CD4-positive, alpha-beta T cell treated with Interleukin-15 for 4 hours (primary cell): Measurements from ENCODE around the gene PRKACA.

Experiments
- DNase-seq: peaks from one replicate; pipeline ENCODE4 v3.0.0-alpha.2; 2020; ENCODE audit warnings: low spot score

Gene PRKACA

GRCh38 chr19:14091813-14092462 lies 25.6 kb downstream of the PRKACA start:
- DNase-seq = no peak

GRCh38 chr19:14091081-14091812 lies 26.3 kb downstream of the PRKACA start:
- peak; percentile 59 for DNase-seq

GRCh38 chr19:14090509-14091080 lies 27.0 kb downstream of the PRKACA start, which contains the start of gene SAMD1:
SAMD1 (minus strand) TSS chr19:14090751.
- peak; percentile 90 for DNase-seq

GRCh38 chr19:14089662-14090508 lies 27.7 kb downstream of the PRKACA start:
- DNase-seq = peak; percentile 34

- DNase-seq = peak; percentile 32
Measured at GRCh38 chr19:14089412-14089661, 28.2 kb downstream of the PRKACA start.

GRCh38 chr19:14088634-14089411 lies 28.7 kb downstream of the PRKACA start:
- no peak for DNase-seq

GRCh38 chr19:14086098-14086497 lies 31.5 kb downstream of the PRKACA start:
- no peak for DNase-seq

GRCh38 chr19:14085309-14085995 lies 32.1 kb downstream of the PRKACA start, which contains the start of gene C19orf67:
C19orf67 (minus strand) TSS chr19:14085783; CDS start chr19:14085627, 156 bp downstream.
- DNase-seq = no peak

GRCh38 chr19:14082675-14082960 lies 34.9 kb downstream of the PRKACA start:
- no peak for DNase-seq

GRCh38 chr19:14081797-14082674 lies 35.5 kb downstream of the PRKACA start:
- peak; percentile 39 for DNase-seq

- peak; percentile 100 for DNase-seq
Measured at GRCh38 chr19:14080887-14081796, 36.4 kb downstream of the PRKACA start.

- no peak for DNase-seq
Measured at GRCh38 chr19:14078411-14078810, 39.2 kb downstream of the PRKACA start.

GRCh38 chr19:14073925-14074838 lies 43.4 kb downstream of the PRKACA start:
- DNase-seq = no peak

- DNase-seq = peak; percentile 70
Measured at GRCh38 chr19:14073261-14073924, 44.2 kb downstream of the PRKACA start.

GRCh38 chr19:14072535-14073260 lies 44.9 kb downstream of the PRKACA start, which contains the start of gene MISP3:
MISP3 (plus strand) TSS chr19:14072786; CDS start chr19:14073310, 524 bp downstream.
- peak; percentile 16 for DNase-seq

- no peak for DNase-seq
Measured at GRCh38 chr19:14070268-14071050, 47.1 kb downstream of the PRKACA start.
